Esophagus muscularis mucosa (tissue), 4 donors: ENCODE results near the gene ACKR2. TPM values are rescaled to one million over a fixed set of nuclear protein-coding genes. Genes with fewer than 3 reads are reported as not detected.

Experiments used
- DNase-seq: peaks from one replicate; pipeline ENCODE4 v3.0.0-alpha.2; 2017; ENCODE audit errors: extremely low spot score
- H3K27ac ChIP-seq, 4 donors: fragments of 200-600 bp; sonication (generic); replicated peaks in 1 of 4; 1 replicate in 3 of 4; 2 replicates in 1 of 4; pipeline ENCODE4 v1.5.1; 2016 to 2019; ENCODE audit warnings: mild to moderate bottlenecking in 1 of 4
- H3K27me3 ChIP-seq, 4 donors: fragments of 200-600 bp; sonication (generic); one replicate each; pipeline versions ENCODE4 v1.5.1 to v1.6.0; 2016 to 2019
- H3K36me3 ChIP-seq, 4 donors: fragments of 200-600 bp; sonication (generic); one replicate each; pipeline ENCODE4 v1.5.1; 2016 to 2019
- H3K4me1 ChIP-seq, 4 donors: fragments of 200-600 bp; sonication (generic); one replicate each; pipeline ENCODE4 v1.5.1; 2016 to 2019
- H3K4me3 ChIP-seq, 4 donors: fragments of 200-600 bp; sonication (generic); 1 replicate in 2 of 4; 2 replicates in 2 of 4; pipeline ENCODE4 v1.5.1; 2016 to 2019; ENCODE audit warnings: mild to moderate bottlenecking in 4 of 4, moderate library complexity in 1 of 4
- H3K9me3 ChIP-seq, 4 donors: fragments of 200-600 bp; sonication (generic); 1 replicate in 3 of 4; 2 replicates in 1 of 4; pipeline ENCODE4 v1.5.1; 2016 to 2019
- CTCF ChIP-seq, 3 experiments: fragments of 200-600 bp in 2 of 3; fragments of 450-650 bp in 1 of 3; sonication (generic) in 2 of 3; IDR thresholded peaks; one replicate each; pipeline ENCODE4 v1.5.1; 2017 to 2019; ENCODE audit warnings: antibody characterized with exemption in 3 of 3, mild to moderate bottlenecking in 2 of 3, moderate library complexity in 1 of 3
- EP300 ChIP-seq: sonication (generic); formaldehyde crosslinking; IDR thresholded peaks from one replicate; pipeline ENCODE4 v1.6.1; 2017; ENCODE audit warnings: antibody characterized with exemption
- POLR2A ChIP-seq: fragments of 450-650 bp; IDR thresholded peaks from one replicate; pipeline ENCODE4 v1.6.1; 2017; ENCODE audit warnings: antibody characterized with exemption, moderate library complexity, mild to moderate bottlenecking, low read depth
- POLR2AphosphoS5 ChIP-seq, 2 donors: sonication (generic); formaldehyde crosslinking; IDR thresholded peaks; one replicate each; pipeline ENCODE4 v1.6.1; 2017; ENCODE audit warnings: antibody characterized with exemption in 2 of 2
- WGBS: methylation state at CpG from one replicate; pipeline ENCODE4 v1.1.5; 2018; 5-methylcytosine and 5-hydroxymethylcytosine counted together
- intact Hi-C: fragments of 100-400 bp; cut with DNase I; formaldehyde crosslinking; loops from one replicate; pipeline ENCODE4 v1.15.1; 2023
- total RNA-seq, 4 donors: library from RNA; depleted of rRNA; stranded (reverse); fragments of >200 nt; gene quantifications; one replicate each; pipeline versions ENCODE4 v1.1.0 to v1.2.1, GENCODE V29; 2016

The ACKR2 gene
- total RNA-seq, 4 donors from 2014 or later: 2.5 to 15.9 (median 7.6) TPM

GRCh38 chr3:42803414-42804105 lies 5.7 kb upstream of the ACKR2 start:
- WGBS: 1% methylated on average over 33 of the region's 33 CpGs
- no peak for TF ChIP-seq POLR2A
- no peak for TF ChIP-seq POLR2AphosphoS5 (IDR thresholded peaks at IDR 0.05)
- no peak for TF ChIP-seq EP300
- no peak for TF ChIP-seq CTCF (IDR thresholded peaks at IDR 0.05)
- no peak for DNase-seq
- Histone ChIP-seq H3K27ac (peak overlapping the region; percentile 96 to 98 (median 98)), H3K9me3 (no peaks in the 10 kb centered on the region), H3K27me3 (no peaks in the 10 kb centered on the region), H3K4me1 (peaks cover 46 to 55% (median 50%) of the 10 kb centered on the region in 4 donors), H3K4me3 (peak overlapping the region; percentile 78 to 90 (median 84)), H3K36me3 (no peaks in the 10 kb centered on the region)
- intact Hi-C loops: no loop called here

- no peaks in the 10 kb centered on the region for H3K9me3 ChIP-seq
- H3K27ac ChIP-seq: peak within 1 kb of the TSS; percentile 96 to 98 (median 98)
- 0% methylated on average over 41 of the region's 63 CpGs for WGBS
- intact Hi-C loops: no loop called here
- DNase-seq: peak; percentile 99
- TF ChIP-seq POLR2A (peak; percentile 93), POLR2AphosphoS5 (IDR thresholded peaks at IDR 0.05) (peak; percentile 99), EP300 (no peak), CTCF (IDR thresholded peaks at IDR 0.05) (no peak)
- H3K27me3 ChIP-seq: no peaks in the 10 kb centered on the region
- H3K4me1 ChIP-seq: peaks cover 46 to 53% (median 50%) of the 10 kb centered on the region in 4 donors
- H3K4me3 ChIP-seq: peak within 1 kb of the TSS; percentile 78 to 90 (median 84)
- H3K36me3 ChIP-seq: no peaks in the 10 kb centered on the region
Measured at GRCh38 chr3:42804106-42804830, 5.0 kb upstream of the ACKR2 start, which contains the start of gene HIGD1A. Gene HIGD1A (minus strand): TSS chr3:42804490. CDS start chr3:42794253, 10,237 bp downstream.

- intact Hi-C loops: no loop called here
- no peaks in the 10 kb centered on the region for H3K9me3 ChIP-seq
- 0% methylated on average over 13 of the region's 13 CpGs for whole genome bisulfite sequencing
- H3K27me3 ChIP-seq: no peaks in the 10 kb centered on the region
- TF ChIP-seq CTCF (IDR thresholded peaks at IDR 0.05): no peak
- no peak for TF ChIP-seq POLR2AphosphoS5 (IDR thresholded peaks at IDR 0.05)
- TF ChIP-seq EP300: no peak
- peaks cover 41 to 48% (median 45%) of the 10 kb centered on the region in 4 donors for H3K4me1 ChIP-seq
- no peaks in the 10 kb centered on the region for H3K36me3 ChIP-seq
- H3K27ac ChIP-seq: peak overlapping the region; percentile 96 to 98 (median 98)
- no peak for DNase-seq
- H3K4me3 ChIP-seq: peak overlapping the region; percentile 78 to 90 (median 84)
Measured at GRCh38 chr3:42804831-42805132, 4.5 kb upstream of the ACKR2 start.

GRCh38 chr3:42805141-42805821 lies 4.0 kb upstream of the ACKR2 start:
- no peaks in the 10 kb centered on the region for H3K27me3 ChIP-seq
- H3K9me3 ChIP-seq: no peaks in the 10 kb centered on the region
- peak overlapping the region; percentile 78 to 90 (median 84) for H3K4me3 ChIP-seq
- peaks cover 36 to 43% (median 40%) of the 10 kb centered on the region in 4 donors for H3K4me1 ChIP-seq
- 38% methylated on average over 23 of the region's 23 CpGs for WGBS
- TF ChIP-seq POLR2A: no peak
- no peak for TF ChIP-seq POLR2AphosphoS5 (IDR thresholded peaks at IDR 0.05)
- TF ChIP-seq CTCF (IDR thresholded peaks at IDR 0.05): no peak
- no peak for TF ChIP-seq EP300
- peak overlapping the region; percentile 96 to 98 (median 98) for H3K27ac ChIP-seq
- DNase-seq: no peak
- H3K36me3 ChIP-seq: no peaks in the 10 kb centered on the region
- intact Hi-C loops: no loop called here
